Peyer's patch (tissue), 4 donors: ENCODE measurements around the gene HMCN1. TPM values are rescaled to one million over a fixed set of nuclear protein-coding genes. Genes with fewer than 3 reads are reported as not detected.
"Not testable (repeated sequence)": the region's sequence is repeated elsewhere in the genome, so short reads cannot be mapped to it uniquely, and the experiment has no call there.

Source experiments
- DNase-seq, 3 donors: peaks; one replicate each; pipeline ENCODE4 v3.0.0-alpha.2; 2017 to 2019
- H3K27ac ChIP-seq, 4 donors: fragments of 200-600 bp; sonication (generic); one replicate each; pipeline ENCODE4 v1.5.1; 2016 to 2019
- H3K27me3 ChIP-seq, 2 donors: fragments of 200-600 bp; sonication (generic); one replicate each; pipeline ENCODE4 v1.5.1; 2019
- H3K36me3 ChIP-seq, 3 donors: fragments of 200-600 bp; sonication (generic); one replicate each; pipeline ENCODE4 v1.5.1; 2016 to 2019
- H3K4me1 ChIP-seq, 4 donors: fragments of 200-600 bp; sonication (generic); one replicate each; pipeline ENCODE4 v1.5.1; 2016 to 2019
- H3K4me3 ChIP-seq, 4 donors: fragments of 200-600 bp; sonication (generic); 1 replicate in 3 of 4; 2 replicates in 1 of 4; pipeline ENCODE4 v1.5.1; 2016 to 2019; ENCODE audit warnings: mild to moderate bottlenecking in 1 of 4
- H3K9me3 ChIP-seq, 4 donors: fragments of 200-600 bp; sonication (generic); one replicate each; pipeline ENCODE4 v1.5.1; 2016 to 2019; ENCODE audit warnings: mild to moderate bottlenecking in 1 of 4
- CTCF ChIP-seq, 6 experiments: fragments of 450-650 bp in 4 of 6; fragments of 200-600 bp in 2 of 6; sonication (generic) in 1 of 6; IDR thresholded peaks; one replicate each; pipeline ENCODE4 v1.5.1; 2017 to 2019; ENCODE audit warnings: antibody characterized with exemption in 6 of 6, mild to moderate bottlenecking in 3 of 6, moderate library complexity in 1 of 6
- POLR2A ChIP-seq, 2 donors: fragments of 450-650 bp; IDR thresholded peaks; one replicate each; pipeline ENCODE4 v1.5.1; 2017; ENCODE audit warnings: antibody characterized with exemption in 2 of 2, mild to moderate bottlenecking in 2 of 2, moderate library complexity in 2 of 2
- total RNA-seq, 4 donors: library from RNA; depleted of rRNA; stranded (reverse); fragments of >200 nt; gene quantifications; one replicate each; pipeline ENCODE4 v1.1.0, GENCODE V29; 2016

Gene HMCN1
- total RNA-seq, 4 donors from 2014 or later = 1.5 to 18.2 (median 7.1) TPM

DNA sequence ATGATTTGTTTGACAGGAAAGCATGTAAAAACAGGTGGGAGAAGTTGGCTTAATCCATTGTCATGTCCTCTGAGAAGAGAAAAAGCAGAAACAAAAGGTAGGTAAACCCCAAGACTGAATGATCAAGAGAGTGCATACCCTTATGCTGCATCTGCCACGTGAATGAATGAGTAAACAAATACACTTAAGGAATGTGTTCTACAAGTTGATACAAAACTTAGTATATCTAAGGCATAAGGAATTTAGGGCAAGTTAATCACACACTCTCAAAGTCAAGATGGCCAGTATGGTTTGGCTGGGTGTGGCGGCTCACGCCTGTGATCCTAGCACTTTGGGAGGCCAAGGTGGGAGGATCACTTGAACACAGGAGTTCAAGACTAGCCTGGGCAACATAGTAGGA, 34.2 kb downstream of the HMCN1 start:
- no peak for DNase-seq
- no peaks in the 10 kb centered on the region for H3K9me3 ChIP-seq
- H3K4me1 ChIP-seq = no peaks in the 10 kb centered on the region
- H3K36me3 ChIP-seq = no peaks in the 10 kb centered on the region
- H3K27me3 ChIP-seq = no peaks in the 10 kb centered on the region
- no peak overlapping the region for H3K4me3 ChIP-seq
- no peak overlapping the region for H3K27ac ChIP-seq
- TF ChIP-seq POLR2A (IDR thresholded peaks at IDR 0.05) (no peak), CTCF (IDR thresholded peaks at IDR 0.05) (no peak)

GRCh38 chr1:185769136-185769535, 34.9 kb downstream of the HMCN1 start:
- no peaks in the 10 kb centered on the region for H3K36me3 ChIP-seq
- no peak for TF ChIP-seq CTCF (IDR thresholded peaks at IDR 0.05)
- no peak for TF ChIP-seq POLR2A (IDR thresholded peaks at IDR 0.05)
- H3K4me1 ChIP-seq = no peaks in the 10 kb centered on the region
- H3K27ac ChIP-seq = no peak overlapping the region
- no peaks in the 10 kb centered on the region for H3K9me3 ChIP-seq
- no peaks in the 10 kb centered on the region for H3K27me3 ChIP-seq
- DNase-seq = no peak
- no peak overlapping the region for H3K4me3 ChIP-seq

DNA sequence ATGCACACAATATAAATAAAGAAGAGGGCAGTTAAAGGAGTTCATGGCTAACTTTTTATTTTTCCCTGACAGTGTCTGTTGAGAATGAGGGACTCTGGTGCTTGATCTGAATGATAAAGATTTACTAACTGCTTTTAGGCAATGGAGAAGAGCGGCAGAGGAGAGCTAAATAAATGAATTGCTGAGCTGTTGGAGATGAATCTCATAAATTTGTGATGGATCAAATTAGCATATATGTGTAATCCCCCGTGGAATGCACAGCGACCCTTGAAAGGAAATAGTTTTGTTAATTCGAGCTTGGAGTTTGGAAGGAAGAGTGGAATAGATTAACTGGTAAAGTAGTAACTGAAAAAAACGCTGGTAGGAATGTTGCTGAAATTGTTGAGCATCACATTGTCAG, 40.2 kb downstream of the HMCN1 start:
- no peak overlapping the region for H3K27ac ChIP-seq
- H3K9me3 ChIP-seq = no peaks in the 10 kb centered on the region
- no peak overlapping the region for H3K4me3 ChIP-seq
- DNase-seq = no peak
- TF ChIP-seq CTCF (IDR thresholded peaks at IDR 0.05) (no peak), POLR2A (IDR thresholded peaks at IDR 0.05) (no peak)
- H3K4me1 ChIP-seq = no peaks in the 10 kb centered on the region
- no peaks in the 10 kb centered on the region for H3K36me3 ChIP-seq
- no peaks in the 10 kb centered on the region for H3K27me3 ChIP-seq

- Histone ChIP-seq H3K27me3 (no peaks in the 10 kb centered on the region), H3K27ac (no peak overlapping the region), H3K36me3 (no peaks in the 10 kb centered on the region), H3K4me1 (no peaks in the 10 kb centered on the region), H3K9me3 (no peaks in the 10 kb centered on the region), H3K4me3 (no peak overlapping the region)
- no peak for DNase-seq
- TF ChIP-seq POLR2A (IDR thresholded peaks at IDR 0.05) = no peak
- TF ChIP-seq CTCF (IDR thresholded peaks at IDR 0.05) = no peak
Measured at GRCh38 chr1:185775501-185775900, 41.3 kb downstream of the HMCN1 start.

DNA sequence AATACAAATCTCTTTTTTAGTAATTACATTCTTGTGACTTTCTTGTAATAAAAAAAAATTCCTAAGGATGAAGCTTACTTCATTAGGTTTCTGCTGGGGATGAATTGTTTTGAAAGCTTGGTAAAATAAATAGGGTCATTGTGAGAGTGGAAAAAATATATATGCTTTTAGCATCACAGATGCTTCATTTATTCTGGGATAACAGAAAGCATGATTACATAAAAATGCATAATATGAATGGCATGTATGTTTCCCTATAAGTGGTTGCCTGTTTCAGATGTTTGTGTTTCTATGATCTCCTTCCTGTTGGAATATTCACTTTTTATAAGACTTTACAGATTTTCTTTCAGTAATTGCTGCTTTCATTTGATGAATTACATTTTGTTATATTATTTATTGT, 42.3 kb downstream of the HMCN1 start:
- H3K36me3 ChIP-seq = no peaks in the 10 kb centered on the region
- no peaks in the 10 kb centered on the region for H3K4me1 ChIP-seq
- H3K4me3 ChIP-seq = no peak overlapping the region
- no peak for DNase-seq
- H3K9me3 ChIP-seq = no peaks in the 10 kb centered on the region
- H3K27me3 ChIP-seq = no peaks in the 10 kb centered on the region
- no peak for TF ChIP-seq POLR2A (IDR thresholded peaks at IDR 0.05)
- TF ChIP-seq CTCF (IDR thresholded peaks at IDR 0.05) = no peak
- no peak overlapping the region for H3K27ac ChIP-seq

DNA sequence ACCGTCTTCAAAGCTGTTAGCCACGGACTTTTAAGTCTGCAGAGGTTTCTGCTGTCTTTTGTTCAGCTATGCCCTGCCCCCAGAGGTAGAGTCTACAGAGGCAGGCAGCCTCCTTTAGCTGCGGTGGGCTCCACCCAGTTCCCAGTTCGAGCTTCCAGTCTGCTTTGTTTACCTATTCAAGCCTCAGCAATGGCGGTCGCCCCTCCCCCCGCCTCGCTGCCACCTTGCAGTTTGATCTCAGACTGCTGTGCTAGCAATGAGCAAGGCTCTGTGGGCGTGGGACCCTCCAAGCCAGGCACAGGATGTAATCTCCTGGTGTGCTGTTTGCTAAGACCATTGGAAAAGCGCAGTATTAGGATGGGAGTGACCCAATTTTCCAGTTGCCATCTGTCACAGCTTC, 49.7 kb downstream of the HMCN1 start:
- not testable (repeated sequence) for DNase-seq, H3K27me3 ChIP-seq, H3K9me3 ChIP-seq, H3K4me3 ChIP-seq, H3K27ac ChIP-seq, H3K36me3 ChIP-seq, H3K4me1 ChIP-seq
